GM18909 (cell line): Measurements from ENCODE around the gene C1QTNF4.
A peak's percentile ranks its signal among the peaks of the same experiment; 100 is the strongest.
"Not testable (repeated sequence)": the region's sequence is repeated elsewhere in the genome, so short reads cannot be mapped to it uniquely, and the experiment has no call there.

Experiments used
- ATAC-seq: cut with Tn5 transposase; IDR thresholded peaks from one replicate; pipeline ENCODE4 v1.9.1; 2021; ENCODE audit warnings: mild to moderate bottlenecking; ENCODE audit not compliant: unreplicated experiment, poor library complexity

C1QTNF4 gene

DNA sequence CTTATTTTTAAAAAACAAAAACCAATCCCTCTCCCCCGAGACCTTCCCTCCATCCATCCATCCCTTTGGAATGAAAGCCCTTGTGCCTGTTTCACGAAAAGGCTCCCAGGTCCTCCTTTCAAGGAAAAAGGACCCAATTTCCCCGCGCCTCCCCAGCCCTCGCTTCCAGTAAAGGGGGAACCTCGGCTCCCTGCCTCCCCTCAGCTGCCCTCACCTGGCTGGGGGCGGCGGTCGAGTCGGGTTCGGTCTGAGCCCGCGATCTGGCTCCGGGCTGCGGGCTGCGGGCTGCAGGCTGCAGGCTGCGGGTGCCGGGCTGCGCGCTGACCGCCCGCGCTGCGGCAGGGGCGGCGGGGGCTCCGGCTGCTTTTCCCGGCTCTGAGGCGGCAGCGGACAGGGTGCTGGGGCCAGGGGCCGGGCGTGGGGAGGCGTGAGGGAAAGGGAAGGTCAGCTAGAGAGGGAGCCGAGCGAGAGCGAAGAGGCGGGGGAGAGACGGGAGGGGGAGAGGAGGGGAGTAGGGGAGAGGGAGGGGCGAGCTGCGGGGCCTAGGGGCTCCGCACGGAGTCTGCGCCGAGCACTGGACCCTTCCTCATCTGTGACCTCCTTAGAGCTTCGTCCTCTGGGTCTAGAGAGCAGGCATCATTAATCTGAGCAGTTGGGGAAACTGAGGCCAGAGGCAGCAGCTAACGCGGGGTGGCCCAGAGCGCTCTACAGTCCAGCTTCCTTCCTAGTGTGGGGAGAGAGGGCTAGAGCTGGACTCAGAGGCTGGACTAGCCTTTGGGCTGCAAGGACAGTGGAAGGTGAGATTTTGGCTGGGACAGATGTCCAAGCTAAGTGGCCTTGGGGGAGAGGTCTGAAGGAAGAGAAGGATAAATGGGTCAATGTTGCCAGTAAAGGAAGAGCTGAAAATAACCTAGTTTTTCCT is at the start of gene C1QTNF4:
C1QTNF4 (minus strand) TSS at position 478 of the 922 bp plus-strand sequence. CDS start 3,601 bp downstream, outside the sequence.
- no peak for ATAC-seq

DNA sequence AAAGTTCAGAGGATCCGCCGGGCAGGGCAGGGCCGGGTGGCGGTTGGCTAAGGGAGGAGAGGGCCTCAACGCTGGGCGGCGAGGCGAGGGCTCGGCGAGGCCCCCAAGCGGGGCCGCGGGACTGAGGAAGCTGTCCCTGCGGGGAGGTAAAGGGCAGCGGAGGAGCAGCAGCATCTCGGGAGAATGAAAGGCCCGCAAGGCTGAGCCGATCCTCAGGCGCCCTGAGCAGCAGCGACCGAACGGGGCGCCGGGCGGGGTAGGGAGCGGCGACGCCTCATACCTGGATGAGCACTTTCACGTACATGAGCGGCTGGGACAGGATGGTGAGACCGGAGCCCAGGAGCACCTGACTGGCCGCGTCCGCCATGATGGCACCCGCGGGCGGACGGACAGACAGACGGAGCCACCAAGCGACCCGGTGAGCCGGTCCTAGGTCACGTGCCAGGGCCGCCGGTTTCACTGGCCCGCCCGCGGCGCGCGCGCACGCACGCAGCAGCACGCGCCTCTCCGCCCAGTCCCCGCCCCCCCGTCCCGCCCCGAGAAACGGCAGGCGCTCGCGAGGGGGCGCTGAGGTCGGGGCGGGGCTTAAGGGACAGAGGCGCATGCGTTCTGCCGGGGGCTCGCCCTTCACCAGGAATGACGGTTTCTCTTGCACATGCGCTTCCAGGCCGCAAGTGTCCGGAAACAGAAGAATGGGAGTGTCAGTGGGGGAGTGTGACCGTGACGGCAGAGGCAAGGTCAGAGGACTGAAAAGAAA is 48.1 kb upstream of the C1QTNF4 start, which contains the start of gene MTCH2:
MTCH2 (minus strand) TSS at position 461 of the 757 bp plus-strand sequence; CDS start at position 367, 94 bp downstream.
- peak; percentile 92 for ATAC-seq

DNA sequence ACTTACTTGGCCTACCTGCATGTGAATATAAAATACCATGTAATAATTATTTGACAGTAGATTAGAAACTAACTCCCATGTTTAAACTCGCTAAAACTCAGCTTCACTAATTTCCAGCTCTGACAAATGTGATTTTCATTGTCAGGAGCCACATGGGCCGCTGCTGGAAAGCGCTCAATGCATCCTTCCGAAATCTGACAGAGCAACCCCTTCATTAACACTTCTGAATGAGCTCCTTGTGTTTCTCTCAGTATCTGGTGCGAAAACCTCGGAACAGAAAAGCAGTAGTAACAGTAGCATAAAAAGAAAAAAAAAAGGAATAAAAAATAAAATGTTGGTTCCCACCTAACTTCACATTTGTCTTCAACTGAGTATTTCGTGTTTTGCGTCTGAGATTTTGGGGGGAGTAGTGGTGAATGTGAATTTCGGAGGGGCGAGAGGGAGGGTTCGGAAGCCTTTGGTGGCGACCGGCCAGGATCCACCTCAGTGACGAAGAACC is 47.4 kb upstream of the C1QTNF4 start:
- no peak for ATAC-seq

DNA sequence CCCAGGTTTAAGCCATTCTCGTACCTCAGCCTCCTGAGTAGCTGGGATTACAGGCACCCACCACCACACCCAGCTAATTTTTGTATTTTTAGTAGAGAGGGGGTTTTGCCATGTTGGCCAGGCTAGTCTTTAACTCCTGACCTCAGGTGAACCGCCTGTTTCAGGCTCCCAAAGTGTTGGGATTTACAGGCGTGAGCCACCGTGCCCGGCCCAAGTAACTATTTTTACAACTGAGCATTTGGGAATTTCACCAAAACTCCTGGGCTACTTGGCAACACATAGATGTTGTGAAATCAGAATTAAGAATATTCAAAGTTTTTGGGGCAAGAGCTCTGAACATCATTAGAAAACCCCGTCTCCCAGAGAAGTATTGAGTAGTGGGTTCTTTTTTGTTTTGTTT is 46.3 kb upstream of the C1QTNF4 start:
- ATAC-seq: not testable (repeated sequence)

DNA sequence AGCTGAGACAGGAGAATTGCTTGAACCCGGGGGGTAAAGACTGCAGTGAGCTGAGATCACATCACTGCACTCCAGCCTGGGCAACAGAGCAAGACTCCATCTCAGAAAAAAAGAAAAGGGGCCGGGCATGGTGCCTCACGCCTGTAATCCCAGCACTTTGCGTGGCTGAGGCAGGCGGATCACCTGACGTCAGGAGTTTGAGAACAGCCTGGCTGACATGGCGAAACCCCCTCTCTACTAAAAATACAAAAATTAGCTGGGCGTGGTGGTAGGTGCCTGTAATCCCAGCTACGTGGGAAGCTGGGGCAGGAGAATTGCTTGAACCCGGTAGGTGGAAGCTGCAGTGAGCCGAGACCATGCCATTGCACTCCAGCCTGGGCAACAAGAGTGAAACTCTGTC is 42.1 kb upstream of the C1QTNF4 start:
- ATAC-seq: not testable (repeated sequence)

- no peak for ATAC-seq
Measured at GRCh38 chr11:47631473-47631872, 37.3 kb upstream of the C1QTNF4 start.

GRCh38 chr11:47628026-47628425 is 33.8 kb upstream of the C1QTNF4 start:
- ATAC-seq: no peak

DNA sequence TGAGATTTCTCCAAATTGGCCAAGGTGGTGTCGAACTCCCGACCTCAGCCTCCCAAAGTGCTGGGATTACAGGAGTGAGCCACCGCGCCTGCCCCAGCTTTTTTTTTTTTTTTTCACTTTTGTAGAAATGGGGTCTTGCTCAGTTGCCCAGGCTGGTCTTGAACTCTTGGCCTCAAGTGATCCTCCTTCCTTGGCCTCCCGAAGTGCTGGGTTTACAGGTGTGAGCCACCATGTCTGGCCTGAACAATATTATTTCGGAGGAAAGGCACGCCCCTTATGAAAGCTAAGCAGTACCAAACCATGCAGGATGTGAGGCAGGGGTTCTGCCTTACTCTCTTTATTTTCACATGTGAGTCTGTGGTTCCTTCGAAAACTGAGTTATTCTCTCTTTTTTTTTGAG is 32.0 kb upstream of the C1QTNF4 start:
- no peak for ATAC-seq

DNA sequence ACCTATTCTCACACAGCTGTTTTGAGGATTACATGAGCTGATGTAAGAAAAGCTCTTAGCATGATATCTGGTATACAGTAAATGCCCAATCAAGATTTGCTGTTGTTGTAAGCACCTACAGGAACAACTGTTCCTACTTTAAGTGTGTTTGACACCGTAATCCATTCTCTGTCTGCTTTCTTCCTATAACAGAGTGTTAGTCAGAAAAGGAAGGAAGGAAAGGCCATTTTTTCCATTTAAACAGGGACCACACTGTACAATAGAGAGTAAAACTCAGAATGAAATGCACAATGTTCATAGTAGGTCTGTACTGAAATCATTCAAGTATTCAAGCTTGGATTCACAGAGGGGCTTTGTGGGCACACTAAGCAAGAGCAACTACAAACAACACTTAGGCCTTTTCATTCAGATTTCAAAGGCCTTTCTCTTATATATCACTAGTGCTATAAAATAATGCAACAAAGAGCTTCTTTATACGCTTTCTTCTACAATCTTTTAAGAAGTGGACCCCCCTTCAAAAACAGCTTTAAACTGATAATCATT is 26.7 kb upstream of the C1QTNF4 start:
- ATAC-seq: no peak

- ATAC-seq: no peak
Measured at GRCh38 chr11:47617417-47617809, 23.2 kb upstream of the C1QTNF4 start.

GRCh38 chr11:47616726-47617416 is 22.7 kb upstream of the C1QTNF4 start:
- ATAC-seq: no peak

GRCh38 chr11:47615249-47615648 is 21.0 kb upstream of the C1QTNF4 start:
- no peak for ATAC-seq

GRCh38 chr11:47611348-47611794 is 17.2 kb upstream of the C1QTNF4 start:
- ATAC-seq: peak; percentile 83

DNA sequence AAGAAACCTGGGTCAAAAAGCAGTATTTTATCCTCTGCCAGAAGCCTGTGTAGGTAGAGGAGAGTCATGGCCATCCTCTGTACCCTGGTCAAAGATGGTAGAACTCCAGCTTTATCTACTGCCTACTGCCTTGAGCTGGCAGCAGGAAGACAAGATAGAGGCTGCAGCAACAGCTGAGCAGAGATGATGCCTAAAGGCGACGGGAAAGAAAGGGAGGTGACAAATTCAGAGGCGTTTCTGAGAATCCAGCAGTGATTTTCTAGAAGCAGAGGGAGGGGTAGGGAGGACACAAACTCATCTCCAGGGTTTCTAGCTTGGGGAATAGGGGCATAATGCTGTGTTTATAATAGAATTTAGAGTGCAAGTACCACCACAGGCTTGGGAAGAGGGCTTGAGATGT is 15.5 kb upstream of the C1QTNF4 start:
- ATAC-seq: no peak

- ATAC-seq: no peak
Measured at GRCh38 chr11:47607380-47607779, 13.2 kb upstream of the C1QTNF4 start.

GRCh38 chr11:47606731-47607130 is 12.5 kb upstream of the C1QTNF4 start:
- no peak for ATAC-seq

- no peak for ATAC-seq
Measured at GRCh38 chr11:47605921-47606320, 11.7 kb upstream of the C1QTNF4 start.

DNA sequence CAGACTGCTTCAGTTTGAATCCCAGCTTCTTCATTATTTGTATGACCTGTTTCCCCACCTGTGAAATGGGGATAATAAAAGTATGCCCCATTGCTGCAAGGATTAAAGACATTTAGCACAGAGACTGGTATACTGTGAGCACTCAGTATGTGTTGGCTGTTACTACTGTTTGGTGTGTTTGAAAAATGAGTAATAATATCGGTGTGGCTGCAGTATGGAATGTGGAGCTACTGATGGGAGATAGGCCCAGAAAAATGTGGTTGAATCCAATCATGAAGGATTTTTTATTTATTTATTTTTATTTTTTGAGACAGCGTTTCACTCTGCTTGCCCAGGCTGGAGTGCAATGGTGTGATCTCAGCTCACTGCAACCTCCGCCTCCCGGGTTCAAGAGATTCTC is 9.1 kb upstream of the C1QTNF4 start:
- no peak for ATAC-seq

GRCh38 chr11:47599902-47600301 is 5.7 kb upstream of the C1QTNF4 start:
- ATAC-seq: no peak

DNA sequence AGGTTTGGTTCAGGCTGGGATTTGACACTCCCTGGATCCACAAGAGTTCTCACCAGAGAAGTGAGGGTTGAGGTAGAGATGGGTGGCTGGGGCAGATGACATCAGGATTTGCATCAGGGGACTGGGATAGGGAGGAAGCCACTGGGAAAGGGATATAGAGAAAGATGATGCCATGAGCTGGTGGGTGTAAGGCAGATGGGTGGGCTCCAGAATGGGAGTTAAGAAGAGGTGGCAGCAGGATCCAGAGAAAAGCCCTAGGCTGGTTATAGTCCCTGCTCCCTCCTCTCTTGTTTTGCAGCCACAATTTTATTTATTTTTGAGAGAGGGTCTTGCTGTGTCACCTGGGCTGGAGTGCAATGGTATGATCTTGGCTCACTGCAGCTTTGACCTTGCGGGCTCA is 1.8 kb upstream of the C1QTNF4 start:
- ATAC-seq: no peak
